AG04449 (cell line): ENCODE results near the gene S100A8.
"Not testable (repeated sequence)": the region's sequence is repeated elsewhere in the genome, so short reads cannot be mapped to it uniquely, and the experiment has no call there.

ENCODE experiments used
- CTCF ChIA-PET: fragments of 350-600 bp; formaldehyde crosslinking; extraction: SDS; loops from one replicate; lab custom pipeline; 2021; ENCODE audit warnings: antibody characterized with exemption; lab: Yijun Ruan, JAX
- POLR2A ChIA-PET: fragments of 400-600, 350-600 bp; formaldehyde crosslinking; extraction: SDS; loops from one replicate; lab custom pipeline; 2020; ENCODE audit warnings: antibody characterized with exemption, inconsistent platforms; lab: Yijun Ruan, JAX
- DNase-seq: peaks from one replicate; pipeline ENCODE4 v3.0.0-alpha.2; 2010; ENCODE audit warnings: low read depth, low spot score
- H3K4me3 ChIP-seq: 2 replicates; pipeline ENCODE4 v1.5.1; 2011; ENCODE audit warnings: low read depth, mild to moderate bottlenecking, control low read depth, low read length
- TF ChIP-seq, protein P1 (sequence below): IDR thresholded peaks from one replicate; pipeline ENCODE4 v1.5.1; 2011; ENCODE audit warnings: mild to moderate bottlenecking, moderate library complexity, low read length, control low read depth, inconsistent platforms; ENCODE audit not compliant: insufficient read depth; ENCODE audit errors: missing control alignments

Gene S100A8

DNA sequence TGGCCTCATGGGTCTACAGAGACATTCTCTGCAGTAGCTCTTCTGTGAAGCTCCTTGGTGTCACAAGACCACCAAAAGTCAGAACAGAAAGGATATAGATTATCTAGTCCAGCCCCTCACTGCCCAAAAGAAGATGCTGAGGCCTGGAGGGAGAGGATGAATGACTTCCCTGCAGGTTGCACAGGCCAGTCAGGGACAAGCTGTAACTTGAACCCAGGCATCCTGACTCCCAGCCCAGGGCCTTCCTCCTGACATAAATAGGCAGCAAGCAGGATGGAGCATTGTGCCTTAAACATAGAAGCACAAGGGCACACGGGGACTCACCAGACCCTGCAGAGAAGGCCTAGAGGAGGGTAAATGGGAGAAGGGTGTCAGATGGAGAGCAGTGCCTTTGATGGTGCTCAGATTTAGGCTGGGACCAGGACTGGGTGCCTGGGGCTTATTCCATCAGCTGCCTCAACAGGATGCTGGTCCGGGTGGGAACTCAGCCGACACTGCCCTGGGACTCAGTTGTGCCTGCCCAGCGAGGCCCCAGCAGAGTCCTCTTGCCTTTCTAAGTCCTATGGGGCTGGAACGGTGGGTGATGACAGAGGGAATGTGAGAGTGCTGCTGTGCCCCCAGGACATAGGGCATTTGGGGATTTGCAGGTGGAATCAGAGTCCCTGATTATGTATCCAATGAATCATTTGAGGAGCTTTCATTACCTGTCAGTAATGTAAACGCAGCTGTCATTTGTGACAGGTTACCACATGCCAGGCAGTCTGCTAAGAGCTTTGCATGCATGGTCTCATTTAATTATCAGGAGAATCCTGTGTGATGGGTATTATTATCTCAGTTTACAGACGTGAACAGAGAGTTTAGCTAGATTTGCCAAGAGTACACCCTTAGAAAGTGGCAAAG, 38.6 kb upstream of the S100A8 start:
- no peak overlapping the region for H3K4me3 ChIP-seq
- TF ChIP-seq, protein P1, sequence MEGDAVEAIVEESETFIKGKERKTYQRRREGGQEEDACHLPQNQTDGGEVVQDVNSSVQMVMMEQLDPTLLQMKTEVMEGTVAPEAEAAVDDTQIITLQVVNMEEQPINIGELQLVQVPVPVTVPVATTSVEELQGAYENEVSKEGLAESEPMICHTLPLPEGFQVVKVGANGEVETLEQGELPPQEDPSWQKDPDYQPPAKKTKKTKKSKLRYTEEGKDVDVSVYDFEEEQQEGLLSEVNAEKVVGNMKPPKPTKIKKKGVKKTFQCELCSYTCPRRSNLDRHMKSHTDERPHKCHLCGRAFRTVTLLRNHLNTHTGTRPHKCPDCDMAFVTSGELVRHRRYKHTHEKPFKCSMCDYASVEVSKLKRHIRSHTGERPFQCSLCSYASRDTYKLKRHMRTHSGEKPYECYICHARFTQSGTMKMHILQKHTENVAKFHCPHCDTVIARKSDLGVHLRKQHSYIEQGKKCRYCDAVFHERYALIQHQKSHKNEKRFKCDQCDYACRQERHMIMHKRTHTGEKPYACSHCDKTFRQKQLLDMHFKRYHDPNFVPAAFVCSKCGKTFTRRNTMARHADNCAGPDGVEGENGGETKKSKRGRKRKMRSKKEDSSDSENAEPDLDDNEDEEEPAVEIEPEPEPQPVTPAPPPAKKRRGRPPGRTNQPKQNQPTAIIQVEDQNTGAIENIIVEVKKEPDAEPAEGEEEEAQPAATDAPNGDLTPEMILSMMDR: no peak
- DNase-seq: no peak
- ChIA-PET POLR2A (no interaction called here), CTCF (no interaction called here)

DNA sequence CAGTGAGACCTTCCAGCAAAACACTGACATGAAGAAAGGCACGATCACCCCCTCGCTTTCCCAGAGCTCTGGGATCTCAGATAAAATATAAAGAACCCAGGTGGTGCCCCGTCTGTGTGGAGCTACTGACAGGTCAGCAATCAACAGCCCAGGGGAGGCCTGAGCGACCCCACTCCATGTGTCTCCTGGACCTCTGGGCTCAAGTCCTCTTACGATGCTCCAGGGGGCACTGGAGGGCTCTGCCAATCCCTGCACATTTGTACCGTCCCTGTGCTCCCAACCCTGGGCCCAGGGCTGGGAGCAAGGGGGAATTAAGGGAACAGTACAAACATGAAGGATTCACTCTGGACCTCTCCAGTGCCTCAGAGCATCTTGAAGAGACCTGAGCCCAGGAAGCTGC, 37.9 kb upstream of the S100A8 start:
- TF ChIP-seq, protein P1: no peak
- CTCF ChIA-PET: no interaction called here
- no peak for DNase-seq
- POLR2A ChIA-PET: no interaction called here
- H3K4me3 ChIP-seq: no peak overlapping the region

DNA sequence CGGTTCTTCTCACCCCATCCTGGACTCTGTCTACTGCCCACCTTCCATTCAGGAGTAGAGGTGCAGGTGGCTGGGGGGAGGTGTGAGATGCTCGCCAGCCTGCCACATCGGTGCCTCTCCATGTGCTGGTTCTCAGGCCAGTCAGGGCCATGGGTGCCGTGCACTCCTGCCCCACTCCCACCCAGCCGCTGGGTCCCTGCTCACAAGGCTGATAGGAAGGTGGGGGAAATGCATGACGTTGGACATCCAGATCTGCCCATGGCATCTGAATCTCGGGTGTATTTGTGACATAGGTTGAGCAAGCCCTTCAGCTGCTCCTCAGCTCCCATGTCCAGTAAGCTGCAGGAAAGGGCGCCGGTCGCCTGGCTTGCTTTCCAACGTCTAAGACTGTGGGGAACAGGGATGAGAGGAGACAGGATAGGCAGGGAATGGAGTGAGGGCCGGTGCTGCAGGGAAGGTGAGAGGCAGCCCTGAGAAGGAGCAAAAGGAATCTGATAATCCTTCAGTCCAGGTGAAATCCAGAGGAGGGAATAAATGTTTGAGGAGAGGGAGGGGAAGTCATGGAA, 37.3 kb upstream of the S100A8 start:
- no peak for DNase-seq
- H3K4me3 ChIP-seq: no peak overlapping the region
- TF ChIP-seq, protein P1: no peak
- ChIA-PET CTCF (no interaction called here), POLR2A (no interaction called here)

DNA sequence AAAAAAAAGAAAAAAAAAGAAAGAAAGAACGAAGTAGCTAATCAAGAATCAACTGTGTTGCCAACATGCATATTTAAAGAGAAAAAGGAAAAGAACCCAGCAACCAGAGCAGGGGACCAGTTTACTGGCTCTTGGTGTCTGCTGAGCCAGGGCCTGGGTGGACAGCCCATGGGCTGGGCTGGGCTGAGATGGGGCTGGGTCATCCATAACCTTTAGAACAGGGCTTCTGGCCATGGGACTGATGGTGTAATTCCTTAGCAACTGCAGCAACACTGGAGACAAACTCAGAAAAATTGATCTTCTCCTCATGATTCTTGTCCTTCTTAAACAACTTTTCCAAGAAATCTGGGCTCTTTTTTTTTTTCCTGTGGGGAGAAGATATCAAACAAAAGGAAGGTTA, 35.9 kb upstream of the S100A8 start:
- H3K4me3 ChIP-seq: no peak overlapping the region
- TF ChIP-seq, protein P1: no peak
- ChIA-PET POLR2A (no interaction called here), CTCF (interaction anchor here (1.2 kb wide), 1 partner anchor 67 kb away, joined by 3 read pairs; no protein-coding TSS in a partner anchor)
- no peak for DNase-seq

DNA sequence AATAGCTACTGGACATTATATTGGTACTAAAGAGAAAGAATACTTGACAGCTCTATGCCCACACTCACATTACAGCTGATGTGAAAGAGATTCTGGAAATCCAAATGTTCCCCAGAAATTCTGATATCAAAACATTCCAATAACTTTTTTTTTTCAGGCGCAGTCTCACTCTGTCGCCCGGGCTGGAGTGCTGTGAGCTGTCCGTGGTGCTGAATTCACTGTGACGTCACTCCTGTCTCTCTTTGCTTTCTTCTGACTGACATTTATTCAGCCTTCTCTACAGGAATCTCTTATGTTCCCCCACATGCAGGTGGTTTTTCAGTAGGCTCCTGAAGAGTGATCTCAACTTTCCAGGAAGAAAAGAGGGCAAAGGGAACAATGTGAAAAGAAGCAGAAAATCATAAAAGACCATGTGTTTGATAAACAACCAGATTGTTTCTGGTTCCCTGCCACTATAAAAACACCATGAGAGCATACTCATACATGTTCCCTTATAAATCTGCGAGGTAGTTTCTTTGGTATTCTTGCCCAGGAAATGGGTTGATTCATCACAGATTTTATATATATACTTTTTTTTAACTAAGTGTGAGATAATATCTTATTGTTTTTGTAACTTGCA, 31.7 kb upstream of the S100A8 start:
- ChIA-PET POLR2A (no interaction called here), CTCF (no interaction called here)
- no peak overlapping the region for H3K4me3 ChIP-seq
- TF ChIP-seq, protein P1: no peak
- no peak for DNase-seq

DNA sequence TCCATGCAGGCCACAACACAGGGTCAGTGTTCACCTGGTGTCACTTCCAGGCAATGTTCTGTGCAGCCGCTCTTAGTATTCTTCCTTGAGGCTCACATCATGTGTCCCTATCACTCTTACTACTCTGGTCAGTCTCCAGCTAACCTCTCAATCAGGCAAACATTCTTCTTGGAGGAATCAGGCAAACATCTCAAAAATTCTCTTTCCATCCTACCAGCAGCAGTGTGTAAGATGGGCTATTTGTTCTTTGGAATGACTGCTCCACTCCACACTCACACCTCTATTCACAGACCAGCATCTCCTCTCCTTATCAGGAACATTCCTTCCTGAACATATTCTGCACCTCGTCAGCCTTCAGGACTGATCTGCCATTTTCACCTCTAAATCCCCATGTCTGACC, 29.4 kb upstream of the S100A8 start:
- TF ChIP-seq, protein P1: no peak
- ChIA-PET CTCF (no interaction called here), POLR2A (no interaction called here)
- H3K4me3 ChIP-seq: no peak overlapping the region
- no peak for DNase-seq

DNA sequence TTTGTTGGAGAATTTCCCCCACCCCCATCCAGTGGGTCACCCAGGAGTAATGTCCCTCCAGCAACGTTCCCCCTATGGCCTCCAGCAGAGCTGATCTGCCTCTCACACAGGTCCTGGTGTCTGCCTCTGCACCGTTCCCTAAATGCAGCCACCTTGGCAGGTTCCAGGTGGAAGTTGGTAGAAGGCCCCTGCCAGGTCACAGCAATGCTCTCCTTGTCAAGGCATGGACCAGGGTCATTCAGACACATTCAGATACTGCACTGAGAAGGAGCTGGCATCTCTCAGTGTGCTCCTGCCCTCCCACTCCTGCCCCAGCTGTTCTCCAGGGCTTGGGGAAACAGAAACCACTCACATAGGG, 28.5 kb upstream of the S100A8 start:
- CTCF ChIA-PET, H3K4me3 ChIP-seq, DNase-seq, POLR2A ChIA-PET: not testable (repeated sequence)

DNA sequence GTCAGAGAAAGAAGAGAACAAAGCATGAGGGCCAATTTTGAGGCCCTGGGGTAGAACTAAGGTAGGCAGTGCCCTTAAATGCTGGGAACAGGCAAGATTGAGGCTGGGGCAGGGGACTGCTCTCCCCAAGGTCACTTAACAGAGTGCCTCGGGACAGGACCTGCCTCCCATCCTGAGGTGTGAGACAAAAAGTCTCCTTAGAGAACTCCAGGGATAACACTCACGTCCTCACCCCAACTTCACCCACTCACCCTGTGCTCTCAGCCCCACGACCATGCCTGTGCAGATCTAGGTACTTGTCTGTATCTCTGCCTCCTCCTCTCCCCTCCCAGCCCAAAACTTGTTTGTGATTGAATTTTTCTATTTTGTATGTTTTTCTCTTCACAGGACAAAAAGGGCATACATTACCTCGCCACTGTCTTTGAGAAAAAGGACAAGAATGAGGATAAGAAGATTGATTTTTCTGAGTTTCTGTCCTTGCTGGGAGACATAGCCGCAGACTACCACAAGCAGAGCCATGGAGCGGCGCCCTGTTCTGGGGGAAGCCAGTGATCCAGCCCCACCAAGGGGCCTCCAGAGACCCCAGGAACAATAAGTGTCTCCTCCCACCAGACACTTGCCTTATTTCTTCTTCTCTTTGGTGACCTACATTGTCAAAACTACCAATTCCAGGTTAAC, 28.0 kb upstream of the S100A8 start:
- CTCF ChIA-PET, DNase-seq, POLR2A ChIA-PET, H3K4me3 ChIP-seq: not testable (repeated sequence)
